Aorta (tissue), 5 donors: Measurements from ENCODE around the gene C11orf86. TPM values are rescaled to one million over a fixed set of nuclear protein-coding genes. Genes with fewer than 3 reads are reported as not detected.
"Not testable (repeated sequence)": the region's sequence is repeated elsewhere in the genome, so short reads cannot be mapped to it uniquely, and the experiment has no call there.

Experiments used
- ATAC-seq: fragments of 200-7000 bp; cut with Tn5 transposase; one replicate; pipeline ENCODE4 v1.9.1; 2022; ENCODE audit warnings: moderate library complexity; ENCODE audit not compliant: low FRiP score
- DNase-seq, 2 donors: peaks; one replicate each; pipeline ENCODE4 v3.0.0-alpha.2; 2020
- H3K27ac ChIP-seq, 2 donors: one replicate each; pipeline ENCODE4 v1.5.1; 2013; ENCODE audit warnings: low read length in 2 of 2, mild to moderate bottlenecking in 2 of 2, moderate library complexity in 2 of 2, control low read depth in 1 of 2, inconsistent platforms in 1 of 2, low read depth in 1 of 2
- H3K27me3 ChIP-seq, 2 donors: one replicate each; pipeline ENCODE4 v1.6.1; 2013; ENCODE audit warnings: control low read depth in 1 of 2, low read length in 1 of 2, mild to moderate bottlenecking in 1 of 2, moderate library complexity in 1 of 2; ENCODE audit not compliant: insufficient read depth in 2 of 2, control insufficient read depth in 1 of 2
- H3K36me3 ChIP-seq, 2 donors: one replicate each; pipeline ENCODE4 v1.6.1; 2013; ENCODE audit warnings: control low read depth in 1 of 2, low read length in 1 of 2, mild to moderate bottlenecking in 1 of 2; ENCODE audit not compliant: insufficient read depth in 2 of 2, control insufficient read depth in 1 of 2
- H3K4me1 ChIP-seq, 2 donors: one replicate each; pipeline ENCODE4 v1.6.1; 2013; ENCODE audit warnings: low read length in 2 of 2, control low read depth in 1 of 2, mild to moderate bottlenecking in 1 of 2, moderate library complexity in 1 of 2; ENCODE audit not compliant: insufficient read depth in 2 of 2, control insufficient read depth in 1 of 2
- H3K4me3 ChIP-seq, 2 donors: one replicate each; pipeline ENCODE4 v1.5.1; 2013; ENCODE audit warnings: low read length in 2 of 2, control low read depth in 1 of 2, mild to moderate bottlenecking in 1 of 2
- H3K9me3 ChIP-seq: one replicate; pipeline ENCODE4 v1.6.1; 2013; ENCODE audit warnings: mild to moderate bottlenecking, low read length; ENCODE audit not compliant: control insufficient read depth
- WGBS, 2 donors: extraction: QIAGEN DNeasy Blood & Tissue Kit; methylation state at CpG; one replicate each; pipeline ENCODE4 v1.1.7; 2013; 5-methylcytosine and 5-hydroxymethylcytosine counted together
- intact Hi-C, 2 donors: fragments of 100-400 bp; cut with DNase I; formaldehyde crosslinking; loops; one replicate each; pipeline versions ENCODE4 v1.14.2 to v1.15.0; 2022
- polyA plus RNA-seq, 2 donors: library from polyadenylated mRNA; stranded (reverse); fragments of 200-250 nt; gene quantifications; one replicate each; pipeline ENCODE4 v1.2.3, GENCODE V29; 2013
- total RNA-seq, 2 donors: library from RNA; stranded (reverse); fragmentation: NEBNext Ultra II Directional; extraction: Animal tissue kit (Norgen Biotek cat#: 25700); gene quantifications; one replicate each; pipeline ENCODE4 v1.2.1, GENCODE V29; 2021
- donor health status: healthy with polysubstance abuse.
- donor health status: Bipolar disorder and iron deficiency.
- donor health status: DM: no; HTN: no; CAD: no.
- donor health status: DM: no; HTN: no; CAD: no.
- donor health status: DM: yes; HTN: yes; CAD: no.

Gene C11orf86
- total and polyA plus RNA-seq, 4 donors, result 0.10 to 54.8 TPM; not detected in 2

DNA sequence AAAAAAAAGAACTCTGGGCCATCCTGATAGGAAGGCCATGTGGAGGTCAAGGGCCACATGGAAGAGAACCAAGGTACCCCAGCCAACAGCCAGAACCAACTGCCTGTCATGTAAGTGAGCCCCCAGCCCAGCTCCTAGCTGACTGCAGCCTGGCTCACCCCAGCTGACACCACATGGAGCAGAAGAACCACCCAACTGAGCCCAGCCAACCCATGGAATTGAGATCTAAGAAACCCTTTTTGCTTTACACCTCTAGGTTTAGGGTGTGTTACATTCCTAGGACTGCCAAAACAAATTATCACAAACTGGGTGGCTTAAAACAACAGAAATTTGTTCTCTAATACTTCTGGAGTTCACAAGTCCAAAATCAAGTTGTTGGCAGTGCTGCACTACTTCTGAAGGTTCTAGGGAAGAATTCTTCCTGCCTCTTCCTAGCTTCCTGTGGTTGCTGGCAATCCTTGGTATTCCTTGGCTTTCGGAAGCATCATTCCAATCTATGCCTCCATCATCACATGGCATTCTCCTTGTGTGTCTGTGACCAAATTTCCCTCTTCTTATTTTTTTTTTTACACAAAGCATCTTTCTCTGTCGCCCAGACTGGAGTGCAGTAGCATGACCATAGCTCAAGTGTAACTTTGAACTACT lies 4.4 kb downstream of the C11orf86 start:
- no peak for DNase-seq
- H3K4me3 ChIP-seq, result no peak overlapping the region
- 77 to 86% methylated on average over 2 of the region's 2 CpGs for WGBS, 2 donors
- no peaks in the 10 kb centered on the region for H3K4me1 ChIP-seq
- H3K9me3 ChIP-seq, result no peaks in the 10 kb centered on the region
- H3K27me3 ChIP-seq, result no peaks in the 10 kb centered on the region
- intact Hi-C loops, result no loop called here
- ATAC-seq, result no peak
- H3K36me3 ChIP-seq, result no peaks in the 10 kb centered on the region
- H3K27ac ChIP-seq, result no peak overlapping the region

GRCh38 chr11:66981976-66982578 lies 7.0 kb downstream of the C11orf86 start:
- 28 to 34% methylated on average over 9 of the region's 9 CpGs for WGBS, 2 donors
- no peak overlapping the region for H3K27ac ChIP-seq

GRCh38 chr11:66983275-66983924 lies 8.3 kb downstream of the C11orf86 start:
- intact Hi-C loops, result loop anchor here in 1 of 2 donors (5.0 kb wide), 1 partner anchor 49 kb away; no protein-coding TSS in a partner anchor
- Histone ChIP-seq H3K27ac (no peak overlapping the region), H3K27me3 (no peaks in the 10 kb centered on the region), H3K9me3 (no peaks in the 10 kb centered on the region), H3K4me1 (no peaks in the 10 kb centered on the region), H3K4me3 (no peak overlapping the region), H3K36me3 (no peaks in the 10 kb centered on the region)
- 92 to 94% methylated on average over 5 of the region's 5 CpGs for WGBS, 2 donors
- ATAC-seq (no peak), DNase-seq (no peak)

More at GRCh38 chr11:66981976-66982578, 7.0 kb downstream of the C11orf86 start:
- Histone ChIP-seq H3K9me3 (no peaks in the 10 kb centered on the region), H3K36me3 (no peaks in the 10 kb centered on the region), H3K4me1 (no peaks in the 10 kb centered on the region), H3K4me3 (no peak overlapping the region), H3K27me3 (no peaks in the 10 kb centered on the region)
- ATAC-seq (peak; percentile 47), DNase-seq (peak; percentile 94)
- intact Hi-C loops, result loop anchor here in 1 of 2 donors (5.0 kb wide), 1 partner anchor 50 kb away; no protein-coding TSS in a partner anchor

DNA sequence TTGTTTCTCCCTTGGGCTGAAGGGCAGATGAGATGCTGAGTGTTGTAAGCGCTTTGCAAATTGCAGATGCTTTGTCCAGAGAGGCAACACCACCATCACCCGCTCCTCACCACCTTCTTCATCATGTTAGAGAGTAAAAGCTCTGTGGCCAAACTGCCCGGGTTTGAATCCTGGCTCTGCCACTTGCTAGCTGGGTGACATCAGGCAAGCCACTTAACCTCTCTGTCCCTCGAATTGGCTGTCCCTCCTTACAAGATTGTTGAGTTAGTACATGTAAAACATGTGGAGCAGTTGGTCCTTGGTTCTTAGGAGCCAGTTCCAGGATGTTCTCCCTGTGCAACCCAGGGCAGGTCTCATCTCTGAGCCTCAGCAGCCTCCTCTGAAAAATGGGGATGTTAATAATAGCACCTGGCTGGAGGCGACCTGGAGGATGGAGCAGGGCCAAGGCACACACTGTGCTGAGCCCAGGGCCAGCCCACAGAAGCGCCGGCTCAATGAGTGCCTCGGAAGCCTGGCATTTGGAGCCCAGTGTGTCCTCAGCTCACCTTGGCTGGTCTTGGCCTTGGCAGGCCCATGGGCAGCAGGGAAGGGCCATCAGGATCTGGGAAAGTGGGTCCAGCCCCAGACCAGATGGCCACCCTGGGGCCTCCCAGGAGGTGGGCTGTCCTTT lies 10.5 kb downstream of the C11orf86 start:
- ATAC-seq, result peak; percentile 42
- H3K36me3 ChIP-seq, result no peaks in the 10 kb centered on the region
- H3K27ac ChIP-seq, result no peak overlapping the region
- H3K27me3 ChIP-seq, result no peaks in the 10 kb centered on the region
- no peak overlapping the region for H3K4me3 ChIP-seq
- H3K4me1 ChIP-seq, result no peaks in the 10 kb centered on the region
- H3K9me3 ChIP-seq, result no peaks in the 10 kb centered on the region
- 41% methylated on average over 8 of the region's 8 CpGs for WGBS, 2 donors
- peak; percentile 56 to 77 for DNase-seq
- intact Hi-C loops, result no loop called here

GRCh38 chr11:66986178-66986545 lies 11.1 kb downstream of the C11orf86 start:
- no peaks in the 10 kb centered on the region for H3K27me3 ChIP-seq
- no peaks in the 10 kb centered on the region for H3K36me3 ChIP-seq
- no peak overlapping the region for H3K27ac ChIP-seq
- H3K4me3 ChIP-seq, result no peak overlapping the region
- ATAC-seq (no peak), DNase-seq (no peak)
- intact Hi-C loops, result no loop called here
- 83% methylated on average over 7 of the region's 7 CpGs for WGBS, 2 donors
- no peaks in the 10 kb centered on the region for H3K4me1 ChIP-seq
- no peaks in the 10 kb centered on the region for H3K9me3 ChIP-seq

- H3K4me3 ChIP-seq, result no peak overlapping the region
- WGBS, 2 donors, result 80 to 84% methylated on average over 5 to 6 of the region's 6 CpGs
- H3K4me1 ChIP-seq, result no peaks in the 10 kb centered on the region
- H3K9me3 ChIP-seq, result no peaks in the 10 kb centered on the region
- no peak overlapping the region for H3K27ac ChIP-seq
- DNase-seq (no peak), ATAC-seq (peak; percentile 5)
- H3K36me3 ChIP-seq, result no peaks in the 10 kb centered on the region
- intact Hi-C loops, result no loop called here
- no peaks in the 10 kb centered on the region for H3K27me3 ChIP-seq
These were observed 12.1 kb downstream of the C11orf86 start for GRCh38 chr11:66987158-66987620.

DNA sequence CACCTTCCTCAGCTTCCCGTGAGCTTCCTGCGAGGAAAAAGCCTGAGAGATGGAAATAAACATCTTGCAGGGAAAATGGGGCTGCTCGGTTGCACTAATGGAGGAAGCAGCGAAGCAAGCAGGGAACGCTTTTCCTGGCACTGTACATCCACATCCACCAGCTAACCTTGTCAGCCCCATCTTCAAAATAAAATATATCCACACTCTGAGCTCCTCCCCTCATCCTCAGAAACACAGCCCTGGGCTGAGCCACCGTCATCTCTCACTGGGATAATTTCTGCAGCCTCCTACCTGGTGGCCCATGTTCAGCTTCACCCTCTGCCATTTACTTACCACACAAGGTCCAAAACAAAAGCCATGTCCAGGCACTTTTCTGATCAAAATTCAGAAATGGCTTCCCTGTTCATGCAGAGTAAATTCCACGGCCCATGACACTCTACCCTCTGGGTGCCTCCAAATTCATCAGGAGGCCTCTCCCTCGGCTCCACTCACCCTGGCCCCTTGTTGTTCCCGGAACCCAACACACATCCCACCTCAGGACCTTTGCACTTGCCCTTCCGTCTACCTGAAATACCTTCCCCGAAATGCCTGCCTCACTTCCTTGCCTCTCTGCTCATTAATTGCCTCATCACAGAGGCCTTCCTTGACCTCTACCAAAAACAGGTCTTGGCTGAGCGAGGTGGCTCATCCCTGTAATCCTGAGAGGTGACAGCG lies 13.0 kb downstream of the C11orf86 start:
- intact Hi-C loops, result no loop called here
- no peak overlapping the region for H3K27ac ChIP-seq
- ATAC-seq (no peak), DNase-seq (no peak)
- H3K4me3 ChIP-seq, result no peak overlapping the region
- no peaks in the 10 kb centered on the region for H3K9me3 ChIP-seq
- H3K36me3 ChIP-seq, result no peaks in the 10 kb centered on the region
- H3K4me1 ChIP-seq, result no peaks in the 10 kb centered on the region
- no peaks in the 10 kb centered on the region for H3K27me3 ChIP-seq
- 93% methylated on average over 13 of the region's 13 CpGs for WGBS, 2 donors

GRCh38 chr11:66988741-66989140 lies 13.6 kb downstream of the C11orf86 start:
- H3K36me3 ChIP-seq, H3K27ac ChIP-seq, ATAC-seq, H3K9me3 ChIP-seq, intact Hi-C loops, H3K27me3 ChIP-seq, H3K4me1 ChIP-seq, DNase-seq, H3K4me3 ChIP-seq: not testable (repeated sequence)
- WGBS, 2 donors, result 92 to 95% methylated on average over 27 to 28 of the region's 28 CpGs
